Left hindlimb (tissue), 1 donor: Measurements from ENCODE around the gene GPR6.

Experiments used
- DNase-seq: peaks from one replicate; pipeline ENCODE4 v3.0.0-alpha.2; 2018

GPR6 gene, protein sequence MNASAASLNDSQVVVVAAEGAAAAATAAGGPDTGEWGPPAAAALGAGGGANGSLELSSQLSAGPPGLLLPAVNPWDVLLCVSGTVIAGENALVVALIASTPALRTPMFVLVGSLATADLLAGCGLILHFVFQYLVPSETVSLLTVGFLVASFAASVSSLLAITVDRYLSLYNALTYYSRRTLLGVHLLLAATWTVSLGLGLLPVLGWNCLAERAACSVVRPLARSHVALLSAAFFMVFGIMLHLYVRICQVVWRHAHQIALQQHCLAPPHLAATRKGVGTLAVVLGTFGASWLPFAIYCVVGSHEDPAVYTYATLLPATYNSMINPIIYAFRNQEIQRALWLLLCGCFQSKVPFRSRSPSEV

DNA sequence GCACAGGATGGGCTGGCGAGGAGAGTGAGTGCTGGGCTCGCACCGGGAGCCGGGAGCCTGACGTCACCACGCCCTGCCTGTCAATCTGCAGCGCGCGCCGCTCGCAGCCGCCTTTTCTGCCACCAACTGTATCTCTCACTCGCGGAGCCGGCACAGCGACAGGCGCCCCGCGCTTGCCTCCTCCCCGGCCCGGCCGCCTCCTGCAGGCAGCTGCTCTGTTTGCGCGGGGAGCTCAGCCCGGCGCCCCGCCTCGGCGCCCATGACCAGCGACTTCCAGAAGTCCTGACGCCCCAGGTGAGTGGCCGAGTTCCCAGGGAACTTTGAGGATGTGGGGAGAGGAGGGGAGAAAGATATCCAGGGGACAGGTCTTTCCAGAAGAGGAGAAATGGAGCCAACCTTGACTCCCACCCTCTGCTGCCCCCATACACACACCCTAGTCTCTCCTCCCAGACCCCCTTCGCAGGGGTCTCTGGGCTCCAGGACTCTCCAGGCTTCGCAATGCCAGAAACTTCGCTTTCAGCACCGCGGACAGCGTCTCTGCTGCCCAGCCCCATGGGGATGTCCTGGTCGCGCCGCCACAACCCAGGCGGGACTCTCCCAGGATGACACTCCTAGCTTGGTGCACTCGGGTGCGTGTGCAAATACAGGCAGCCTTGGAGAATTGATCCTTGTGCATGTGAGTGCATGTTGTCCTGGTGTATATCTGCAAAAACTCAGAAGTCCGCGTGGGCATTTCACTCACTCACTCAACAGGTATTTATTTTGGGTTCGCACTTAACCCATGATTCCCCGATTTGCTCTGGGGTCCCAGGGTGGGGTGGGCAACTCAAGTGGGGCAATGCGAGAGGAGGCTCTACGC is at the start of gene GPR6:
GPR6 (plus strand) TSS at position 138 of the 859 bp plus-strand sequence. CDS start 802 bp downstream, outside the sequence.
- peak; percentile 63 for DNase-seq

DNA sequence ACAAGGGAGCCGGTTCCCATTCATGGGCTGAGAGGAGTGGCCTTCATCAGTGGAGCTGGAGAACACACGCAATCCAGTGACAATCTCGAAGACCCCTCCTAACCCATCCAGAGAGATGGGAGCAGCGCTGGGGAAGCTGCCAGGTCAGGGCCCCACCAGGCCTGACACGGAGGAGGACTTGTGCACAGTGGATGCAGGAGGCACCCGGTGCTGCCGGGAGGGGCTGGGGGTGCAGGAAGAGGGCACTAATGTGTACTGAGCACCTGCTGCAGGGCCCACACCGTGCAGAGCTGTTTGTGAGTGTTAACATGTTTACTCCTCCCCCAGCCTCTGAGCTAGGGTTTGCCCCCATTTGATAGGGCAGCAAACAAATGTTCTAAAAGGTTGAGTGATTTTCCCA is 43.8 kb upstream of the GPR6 start:
- no peak for DNase-seq

DNA sequence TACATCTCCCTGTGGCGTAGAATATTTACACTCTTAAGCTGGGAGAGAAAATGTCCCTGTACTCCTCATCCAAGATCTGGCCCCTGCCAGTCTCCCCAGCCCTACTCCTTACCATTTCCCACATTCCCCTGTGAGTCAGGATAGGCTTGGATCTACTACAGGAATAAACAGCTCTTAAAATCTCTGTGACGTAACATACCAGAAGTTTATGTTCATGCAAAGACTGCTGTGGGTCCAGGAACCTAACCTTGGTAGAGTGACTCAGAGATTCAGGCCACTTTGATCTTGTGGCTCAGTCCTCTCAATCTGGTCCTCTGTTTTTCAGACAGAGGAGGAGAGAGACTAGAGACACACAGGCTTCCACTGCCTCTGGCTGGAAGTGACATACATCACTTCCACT is 38.5 kb upstream of the GPR6 start:
- no peak for DNase-seq

DNA sequence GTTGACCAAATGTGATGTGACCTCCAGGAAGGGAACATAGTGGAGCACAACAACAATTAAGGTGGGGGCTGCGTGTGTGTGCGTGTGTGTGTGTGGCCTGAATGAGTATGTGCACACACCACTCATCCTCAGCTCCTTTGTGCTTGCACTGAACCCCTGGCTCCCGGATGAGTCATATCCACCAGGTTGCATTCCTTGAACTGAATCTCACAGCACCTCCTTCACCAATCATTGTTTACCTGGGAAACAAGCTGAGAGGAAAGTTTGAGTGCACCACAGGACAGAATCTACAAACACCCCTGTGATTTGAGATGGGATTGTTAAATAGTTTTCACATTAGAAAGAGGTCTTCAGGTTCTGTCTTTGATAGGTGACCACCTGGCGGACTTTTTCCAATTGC is 33.7 kb upstream of the GPR6 start:
- DNase-seq, result no peak

DNA sequence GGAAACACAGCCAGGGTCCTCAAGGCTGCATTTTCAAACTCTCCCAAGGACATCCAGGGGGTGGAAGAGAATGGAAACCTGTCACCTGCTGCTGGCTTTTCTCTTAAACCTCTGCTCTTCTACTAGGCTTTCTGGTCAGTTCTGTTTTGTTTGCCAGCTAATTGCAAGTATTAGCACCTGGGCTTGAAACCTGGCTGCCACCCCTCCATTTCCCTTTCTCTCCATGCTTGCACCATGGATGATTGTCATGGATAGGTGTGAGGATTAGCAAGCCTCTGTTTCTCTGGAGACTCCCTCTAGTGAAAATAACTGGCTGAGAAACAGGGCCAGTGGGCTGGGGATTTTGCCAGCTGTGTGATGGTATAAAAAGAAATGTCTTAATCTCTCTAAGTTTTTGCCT is 33.0 kb upstream of the GPR6 start:
- DNase-seq, result no peak

DNA sequence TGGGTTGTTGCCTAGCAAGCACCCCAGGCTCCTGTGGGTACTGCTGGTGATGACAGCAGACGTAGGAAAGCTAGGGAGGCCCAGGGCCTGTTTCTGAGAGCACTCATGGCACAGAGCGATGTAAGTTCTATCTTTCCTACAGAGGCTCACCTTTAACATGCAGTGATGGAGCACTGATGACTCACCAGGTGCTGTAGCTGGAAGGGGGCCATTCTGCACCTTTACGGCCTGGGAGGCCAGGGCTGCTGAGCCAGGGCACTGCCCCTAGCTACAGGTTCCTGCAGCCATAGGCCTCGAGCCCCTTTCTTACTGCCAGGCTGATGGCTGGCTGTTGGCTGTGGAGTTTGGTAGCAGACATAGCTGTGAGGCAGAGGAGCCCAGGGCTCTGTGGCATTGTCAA is 31.1 kb upstream of the GPR6 start:
- DNase-seq, result no peak

DNA sequence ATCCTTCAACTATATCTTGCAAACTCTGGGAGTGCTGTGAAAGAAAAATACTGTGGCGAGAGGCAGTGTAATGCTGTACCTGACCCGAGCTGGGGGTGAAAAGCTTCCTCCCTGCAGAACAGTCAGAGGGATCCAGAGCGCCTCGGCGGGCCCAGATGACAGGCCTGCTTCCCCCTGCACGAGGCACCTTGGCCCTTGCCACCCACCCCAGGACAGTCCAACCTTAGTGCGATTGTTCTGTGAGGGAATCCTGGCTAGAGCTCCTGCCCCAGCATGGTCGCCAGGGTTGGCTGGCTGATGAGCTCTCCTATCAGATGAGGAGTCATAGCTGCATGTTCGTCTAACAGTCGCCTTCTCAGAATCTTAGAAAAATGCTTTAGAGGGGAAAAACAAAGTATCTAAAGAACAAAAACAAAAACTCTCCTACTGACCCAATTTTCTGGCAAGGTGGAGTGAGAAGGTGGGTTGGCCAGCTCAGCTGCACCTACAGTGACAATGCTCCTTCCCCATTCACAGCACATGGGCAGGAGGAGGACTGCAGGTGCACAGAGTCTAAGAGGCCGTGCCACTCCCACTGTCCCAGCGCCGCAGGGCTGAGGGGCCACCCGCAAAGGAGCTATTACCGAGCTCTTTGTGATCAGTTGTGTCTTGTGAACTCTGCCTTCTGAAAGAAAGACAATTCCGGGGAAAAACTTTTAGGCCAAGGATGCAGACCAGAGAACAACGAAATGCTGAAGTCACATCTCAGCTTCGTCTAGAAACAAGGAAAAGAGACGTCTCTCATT is 28.6 kb upstream of the GPR6 start:
- no peak for DNase-seq

DNA sequence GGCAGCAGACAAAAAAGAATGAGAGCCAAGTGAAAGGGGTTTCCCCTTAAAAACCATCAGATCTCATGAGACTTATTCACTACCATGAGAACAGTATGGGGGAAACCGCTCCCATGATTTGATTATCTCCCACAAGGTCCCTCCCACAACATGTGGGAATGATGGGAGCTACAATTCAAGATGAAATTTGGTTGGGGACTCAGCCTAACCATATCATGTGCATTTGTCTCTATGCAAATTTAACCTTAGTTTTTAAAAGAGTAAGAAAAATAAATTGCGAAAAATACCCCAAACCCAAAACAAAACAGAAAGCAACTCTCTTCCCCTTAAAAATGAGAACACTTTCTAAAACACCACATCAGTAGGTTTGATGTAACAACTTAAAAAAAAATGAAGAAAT is 22.6 kb upstream of the GPR6 start:
- DNase-seq, result no peak

DNA sequence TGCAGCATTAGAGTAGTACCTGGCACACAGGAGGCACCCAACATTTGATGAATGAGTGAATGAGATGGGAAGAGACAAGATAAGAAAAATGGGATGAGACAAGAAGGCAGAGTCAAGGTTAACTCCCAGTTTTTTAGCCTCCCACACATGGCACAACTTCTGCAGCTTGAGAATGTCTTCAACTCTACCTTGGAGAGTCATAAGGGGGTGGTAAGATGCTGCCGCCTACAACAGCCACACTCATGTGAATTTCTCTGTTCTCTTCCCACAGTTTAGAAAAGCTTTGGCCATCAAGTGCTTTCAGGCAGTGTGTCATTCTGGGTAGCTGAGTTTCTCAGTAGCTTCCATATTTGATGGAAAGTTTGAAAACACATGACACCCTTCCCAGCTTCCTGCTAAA is 19.5 kb upstream of the GPR6 start:
- DNase-seq, result no peak

DNA sequence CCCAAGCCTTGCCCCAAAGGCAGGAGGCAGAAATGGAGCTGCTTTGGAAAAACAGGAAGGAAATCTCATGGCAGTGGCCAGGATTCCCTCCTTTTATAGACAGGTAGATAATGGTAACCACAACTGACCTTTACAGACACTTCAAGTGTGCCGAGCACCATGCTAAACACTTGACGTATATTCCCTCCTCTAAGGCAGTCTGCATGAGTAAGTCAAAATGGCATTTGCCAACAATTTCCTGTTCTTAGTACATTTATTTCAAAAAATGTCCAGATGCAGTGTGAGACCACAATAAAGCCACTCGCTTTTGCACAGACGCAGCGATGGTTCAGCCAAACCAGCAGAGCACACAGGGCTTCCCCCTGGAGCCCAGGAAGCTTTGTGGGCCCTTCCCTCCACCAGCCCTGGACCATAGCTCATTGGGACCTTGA is 16.5 kb upstream of the GPR6 start:
- DNase-seq, result no peak

DNA sequence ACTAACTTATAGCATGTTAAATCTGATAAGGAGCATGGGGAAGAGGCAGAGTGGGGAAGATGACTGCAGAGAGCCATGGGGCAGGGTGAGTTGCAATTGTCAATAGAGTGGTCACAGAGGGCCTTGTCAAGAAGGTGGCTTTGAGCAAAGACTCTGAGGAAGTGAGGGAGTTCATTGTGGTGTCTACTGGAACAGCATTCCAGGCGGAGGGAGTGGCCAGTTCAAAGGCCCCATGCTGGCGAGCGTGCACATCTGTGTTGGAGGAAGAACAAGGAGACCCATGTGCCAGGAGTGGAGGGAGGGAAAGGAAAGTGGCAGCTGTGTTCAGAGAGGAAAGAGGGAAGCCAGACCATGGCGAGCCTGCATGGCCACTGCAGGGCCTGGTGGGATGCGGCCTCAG is 15.8 kb upstream of the GPR6 start:
- DNase-seq, result no peak

DNA sequence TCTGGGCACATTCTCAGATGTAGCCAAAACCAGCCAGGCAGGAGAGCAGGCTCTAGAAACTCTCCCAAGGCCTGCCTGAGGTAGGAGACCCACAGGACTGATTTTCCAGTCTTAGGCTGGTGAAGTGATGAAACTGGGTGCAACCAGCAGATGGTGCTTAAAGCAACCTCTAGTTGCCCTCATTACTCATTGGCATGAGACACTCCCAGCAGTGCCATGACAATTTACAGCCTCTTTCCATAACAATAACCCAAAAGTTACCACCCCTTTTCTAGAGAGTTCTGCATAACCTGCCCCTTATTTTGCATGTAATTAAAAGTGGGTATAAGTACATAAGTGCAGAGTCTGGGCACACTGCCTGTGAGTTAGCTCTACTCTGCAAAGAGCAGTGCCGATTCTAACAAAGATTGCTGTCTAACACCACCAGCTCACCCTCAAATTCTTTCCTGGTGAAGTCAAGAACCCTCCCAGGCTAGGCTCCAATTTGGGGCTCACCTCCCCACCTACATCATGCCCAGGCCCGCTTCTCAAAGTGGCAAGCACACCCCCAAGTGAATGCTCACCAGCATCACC is 14.4 kb upstream of the GPR6 start:
- DNase-seq, result no peak

DNA sequence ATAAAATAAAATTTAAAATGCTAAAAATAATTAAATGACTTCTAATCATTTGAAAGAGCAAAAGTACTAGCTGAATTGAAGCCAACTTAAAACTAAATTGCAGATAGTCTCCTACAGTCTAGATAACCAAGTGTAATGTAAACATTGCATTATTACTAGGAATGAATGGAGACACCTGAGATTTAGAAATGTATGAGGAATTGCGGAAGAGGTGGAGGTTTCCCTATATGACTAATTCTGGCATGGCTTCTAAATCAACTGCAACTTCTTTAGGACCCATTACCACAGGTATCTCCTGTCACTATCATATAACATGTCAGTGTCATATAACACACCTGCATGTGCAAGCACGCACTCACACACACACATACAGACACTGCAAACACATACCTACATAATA is 13.2 kb upstream of the GPR6 start:
- DNase-seq, result no peak

DNA sequence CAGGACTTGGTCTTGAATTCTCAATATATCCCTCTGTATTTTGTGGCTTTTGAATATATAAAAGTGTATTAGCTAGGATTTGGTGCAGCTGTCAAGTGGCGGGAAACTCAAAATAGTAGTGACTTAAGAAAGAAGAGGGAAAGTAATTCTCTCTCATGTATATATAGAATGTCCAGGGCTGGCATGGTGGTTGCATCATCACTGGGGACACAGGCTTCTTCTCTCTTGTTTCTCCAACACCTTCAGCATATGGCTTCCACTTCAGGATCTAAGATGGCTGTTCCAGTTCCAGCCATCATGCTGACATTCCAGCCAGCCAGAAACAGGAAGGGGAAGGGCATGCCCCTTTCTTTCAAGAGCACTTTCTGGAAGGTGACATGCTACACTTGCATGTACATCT is 11.8 kb upstream of the GPR6 start:
- no peak for DNase-seq

DNA sequence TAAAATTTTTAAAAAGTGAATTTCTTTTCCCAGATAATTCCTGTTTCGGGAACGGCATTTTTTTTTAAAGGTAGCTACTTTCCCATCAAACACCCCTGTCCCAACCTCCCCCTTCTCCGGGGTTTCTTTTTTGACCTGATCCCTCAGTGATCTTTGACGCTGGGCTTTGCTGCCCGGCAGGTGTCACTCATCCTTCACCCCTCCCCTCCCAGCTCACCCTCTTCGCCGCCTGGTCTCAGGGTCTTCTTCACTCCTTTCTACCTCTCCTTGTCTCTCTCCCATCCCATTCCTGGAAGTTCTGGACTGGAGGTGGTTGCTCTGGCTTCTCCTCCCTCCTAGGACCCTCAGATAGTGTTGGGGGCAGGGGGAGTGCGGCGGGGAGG is 329 bp upstream of the GPR6 start:
- DNase-seq, result no peak

DNA sequence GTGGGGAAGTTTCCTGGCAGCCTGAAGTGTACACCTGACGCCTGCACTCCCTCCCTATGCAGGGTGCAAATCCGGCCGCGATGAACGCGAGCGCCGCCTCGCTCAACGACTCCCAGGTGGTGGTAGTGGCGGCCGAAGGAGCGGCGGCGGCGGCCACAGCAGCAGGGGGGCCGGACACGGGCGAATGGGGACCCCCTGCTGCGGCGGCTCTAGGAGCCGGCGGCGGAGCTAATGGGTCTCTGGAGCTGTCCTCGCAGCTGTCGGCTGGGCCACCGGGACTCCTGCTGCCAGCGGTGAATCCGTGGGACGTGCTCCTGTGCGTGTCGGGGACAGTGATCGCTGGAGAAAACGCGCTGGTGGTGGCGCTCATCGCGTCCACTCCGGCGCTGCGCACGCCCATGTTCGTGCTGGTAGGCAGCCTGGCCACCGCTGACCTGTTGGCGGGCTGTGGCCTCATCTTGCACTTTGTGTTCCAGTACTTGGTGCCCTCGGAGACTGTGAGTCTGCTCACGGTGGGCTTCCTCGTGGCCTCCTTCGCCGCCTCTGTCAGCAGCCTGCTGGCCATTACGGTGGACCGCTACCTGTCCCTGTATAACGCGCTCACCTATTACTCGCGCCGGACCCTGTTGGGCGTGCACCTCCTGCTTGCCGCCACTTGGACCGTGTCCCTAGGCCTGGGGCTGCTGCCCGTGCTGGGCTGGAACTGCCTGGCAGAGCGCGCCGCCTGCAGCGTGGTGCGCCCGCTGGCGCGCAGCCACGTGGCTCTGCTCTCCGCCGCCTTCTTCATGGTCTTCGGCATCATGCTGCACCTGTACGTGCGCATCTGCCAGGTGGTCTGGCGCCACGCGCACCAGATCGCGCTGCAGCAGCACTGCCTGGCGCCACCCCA is 1.2 kb downstream of the GPR6 start:
- DNase-seq, result no peak

DNA sequence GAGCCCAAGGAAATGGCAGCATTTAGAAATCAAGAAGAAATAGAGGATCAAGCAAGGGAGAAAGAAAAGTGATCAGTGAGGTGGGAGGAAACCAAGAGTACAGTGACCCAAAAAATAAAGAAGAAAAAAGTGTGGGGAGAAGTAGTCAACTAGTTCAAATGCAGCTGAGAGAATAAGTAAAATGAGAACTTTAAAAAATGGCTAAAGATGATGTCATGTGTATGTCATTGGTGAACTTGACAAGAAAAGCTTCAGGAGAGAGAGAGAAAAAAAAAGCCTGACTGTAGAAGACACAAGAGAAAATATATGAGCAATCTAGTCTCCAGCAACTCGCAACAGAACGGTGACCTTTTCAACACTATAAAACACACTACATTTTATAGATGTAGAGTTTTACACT is 6.3 kb downstream of the GPR6 start:
- DNase-seq, result no peak

DNA sequence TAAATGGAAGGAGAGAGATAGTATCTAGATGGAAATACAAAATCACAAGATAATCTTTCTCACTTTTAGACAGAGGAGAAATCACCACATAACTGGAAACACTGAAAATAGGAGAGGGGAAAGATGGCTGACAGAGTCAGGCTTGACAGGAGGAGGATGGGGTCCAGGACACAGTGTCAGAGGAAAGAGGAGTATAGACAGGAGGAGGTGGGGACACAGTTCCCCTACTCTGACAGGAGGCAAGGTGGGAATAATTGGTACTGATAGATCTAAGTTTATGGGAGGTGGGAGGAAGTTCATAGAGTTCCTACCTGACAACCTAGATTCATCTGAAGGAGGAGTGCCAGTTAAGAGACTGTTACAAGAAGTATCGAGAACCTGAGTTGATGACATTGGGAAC is 9.1 kb downstream of the GPR6 start:
- no peak for DNase-seq

DNA sequence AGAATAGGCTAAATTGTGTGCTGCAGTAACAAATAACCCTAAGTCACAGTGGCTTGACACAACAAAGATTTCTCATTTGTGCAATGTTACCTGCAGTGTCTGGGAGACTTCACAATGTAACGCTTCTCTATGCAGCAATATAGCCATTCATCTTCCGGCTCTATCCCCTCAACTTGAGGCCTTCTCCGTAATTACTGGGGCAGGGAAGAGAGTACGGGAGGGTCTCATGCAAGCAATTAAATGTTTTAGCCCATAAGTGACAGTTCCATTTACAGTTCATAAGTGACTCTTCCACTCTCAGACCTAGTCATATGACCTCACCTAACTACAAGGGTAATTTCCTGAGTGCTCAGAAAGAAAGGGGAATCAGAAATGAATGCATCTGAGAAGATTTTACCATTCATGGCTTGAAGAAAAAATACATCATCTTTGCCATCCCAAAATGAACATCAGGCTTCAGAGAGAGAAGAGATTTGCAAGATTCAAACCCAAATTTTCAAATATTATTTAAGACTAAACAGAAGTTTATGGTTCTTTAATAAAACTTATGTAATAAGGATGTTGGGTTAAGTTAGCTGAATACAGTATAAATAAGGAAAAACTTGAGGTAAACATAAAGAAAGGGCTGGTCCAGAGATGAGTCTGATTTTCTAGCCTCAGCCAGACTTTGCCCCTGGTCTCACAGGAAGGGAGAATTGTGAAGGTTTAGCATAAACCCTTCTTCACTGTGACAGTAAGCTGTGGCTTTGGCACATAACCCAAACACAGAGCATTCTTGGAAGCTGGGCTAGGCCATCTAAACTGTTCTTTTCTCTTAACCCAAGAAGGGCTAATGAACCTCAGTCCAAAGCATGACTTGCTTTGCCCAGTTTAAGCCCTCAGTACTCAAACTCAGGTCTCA is 13.3 kb downstream of the GPR6 start:
- DNase-seq, result no peak

DNA sequence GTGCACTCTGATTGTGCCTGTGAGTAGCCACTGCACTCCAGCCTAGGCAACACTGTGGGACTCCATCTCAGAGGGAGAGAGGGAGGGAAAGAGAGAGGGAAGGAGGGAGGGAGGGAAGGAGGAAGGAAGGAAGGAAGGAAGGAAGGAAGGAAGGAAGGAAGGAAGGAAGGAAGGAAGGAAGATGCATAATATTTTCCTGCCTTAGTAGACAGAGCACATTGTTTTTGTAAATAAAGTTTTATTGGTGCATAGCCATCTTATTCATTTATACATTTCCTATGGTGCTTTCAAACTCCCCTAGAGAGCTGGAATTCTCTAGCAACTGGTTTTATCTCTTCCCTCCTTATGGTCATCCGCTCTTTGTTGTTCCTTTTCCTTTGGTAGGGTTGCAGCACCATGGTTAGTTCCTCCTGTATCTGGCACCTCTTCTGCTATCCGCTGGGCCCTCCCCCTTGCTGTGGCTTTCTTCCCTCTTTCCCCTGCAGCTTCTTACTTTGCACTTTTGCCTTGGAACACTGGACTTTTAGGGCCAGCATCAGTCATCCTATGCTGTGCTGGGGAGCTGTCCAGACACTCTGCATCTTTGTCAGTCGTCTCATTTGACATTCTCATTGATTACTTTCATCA is 20.2 kb downstream of the GPR6 start:
- DNase-seq, result no peak

DNA sequence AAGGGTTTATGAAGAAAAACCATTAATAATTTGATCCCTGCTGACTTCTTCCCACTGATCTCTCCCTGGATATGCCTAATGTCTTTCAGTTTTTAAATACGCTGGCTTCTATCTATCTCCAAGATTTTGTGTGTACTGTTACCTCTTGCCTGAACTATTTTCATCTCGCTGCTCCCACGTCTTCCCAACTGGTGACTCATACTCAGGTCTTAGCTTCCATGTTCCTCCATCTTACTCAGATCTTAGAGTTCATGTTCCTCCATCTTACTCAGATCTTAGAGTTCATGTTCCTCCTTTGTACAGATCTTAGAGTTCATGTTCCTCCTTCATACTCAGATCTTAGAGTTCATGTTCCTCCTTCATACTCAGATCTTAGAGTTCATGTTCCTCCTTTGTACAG is 21.6 kb downstream of the GPR6 start:
- no peak for DNase-seq
